ENCODE results near the gene TGFBR1.

TGFBR1 gene

DNA sequence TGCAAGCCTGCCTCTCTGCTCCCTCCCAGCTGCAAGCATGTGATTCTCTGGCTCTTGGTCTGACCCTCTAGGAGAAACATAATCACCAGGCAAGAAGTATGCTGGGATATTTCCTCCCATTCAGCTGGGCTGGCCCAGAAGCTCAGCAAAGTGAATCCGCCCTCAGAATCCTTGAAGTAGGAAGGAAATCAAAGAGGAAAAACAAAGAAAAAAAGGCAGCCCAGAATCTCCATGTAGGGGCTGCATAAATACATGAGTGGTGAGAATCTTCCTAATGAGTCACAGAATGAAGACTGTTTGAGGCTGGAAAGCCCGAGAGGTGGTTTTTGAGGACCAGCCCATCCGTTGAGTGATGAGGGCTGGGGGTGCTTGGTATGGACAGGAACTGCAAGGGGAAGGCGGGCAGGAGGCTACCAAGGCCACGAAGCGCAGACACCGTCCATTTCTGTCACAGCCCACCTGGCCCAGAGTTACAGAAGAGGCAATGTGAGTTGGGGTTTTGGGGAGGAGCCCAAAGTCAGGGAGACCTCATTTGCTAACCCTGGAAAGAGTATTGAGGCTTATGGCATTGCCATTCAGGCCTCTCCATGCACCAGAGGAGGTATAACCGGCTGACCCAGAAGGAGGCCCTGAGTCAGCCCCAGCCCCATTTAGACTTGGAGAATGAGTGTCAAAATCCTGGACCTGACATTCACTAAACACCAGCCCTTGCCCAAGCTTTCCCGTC lies 33.4 kb upstream of the TGFBR1 start:
- no peak for TF ChIP-seq ZFX (IDR thresholded peaks at IDR 0.05; ENCODE audit: borderline replicate concordance)
- TF ChIP-seq, protein P1, sequence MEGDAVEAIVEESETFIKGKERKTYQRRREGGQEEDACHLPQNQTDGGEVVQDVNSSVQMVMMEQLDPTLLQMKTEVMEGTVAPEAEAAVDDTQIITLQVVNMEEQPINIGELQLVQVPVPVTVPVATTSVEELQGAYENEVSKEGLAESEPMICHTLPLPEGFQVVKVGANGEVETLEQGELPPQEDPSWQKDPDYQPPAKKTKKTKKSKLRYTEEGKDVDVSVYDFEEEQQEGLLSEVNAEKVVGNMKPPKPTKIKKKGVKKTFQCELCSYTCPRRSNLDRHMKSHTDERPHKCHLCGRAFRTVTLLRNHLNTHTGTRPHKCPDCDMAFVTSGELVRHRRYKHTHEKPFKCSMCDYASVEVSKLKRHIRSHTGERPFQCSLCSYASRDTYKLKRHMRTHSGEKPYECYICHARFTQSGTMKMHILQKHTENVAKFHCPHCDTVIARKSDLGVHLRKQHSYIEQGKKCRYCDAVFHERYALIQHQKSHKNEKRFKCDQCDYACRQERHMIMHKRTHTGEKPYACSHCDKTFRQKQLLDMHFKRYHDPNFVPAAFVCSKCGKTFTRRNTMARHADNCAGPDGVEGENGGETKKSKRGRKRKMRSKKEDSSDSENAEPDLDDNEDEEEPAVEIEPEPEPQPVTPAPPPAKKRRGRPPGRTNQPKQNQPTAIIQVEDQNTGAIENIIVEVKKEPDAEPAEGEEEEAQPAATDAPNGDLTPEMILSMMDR (IDR thresholded peaks at IDR 0.05) = no peak
- no peak overlapping the region for H3K27ac ChIP-seq

DNA sequence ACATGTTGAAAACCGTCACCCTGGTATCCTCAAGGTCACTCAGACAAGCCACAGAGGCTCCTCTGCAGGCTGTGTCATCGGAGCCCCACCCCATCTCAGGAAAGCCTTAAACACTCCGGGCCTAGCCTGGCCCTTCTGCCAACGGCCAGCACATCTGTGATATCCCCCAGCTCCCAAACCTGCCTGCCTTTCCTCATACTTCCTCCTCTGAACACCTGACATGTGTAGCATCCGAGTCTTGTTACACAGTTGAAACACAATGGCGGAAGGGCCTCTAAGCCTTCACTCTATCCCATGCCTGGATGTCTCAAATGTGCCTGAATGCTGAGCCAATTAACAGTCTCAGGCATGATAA lies 32.9 kb upstream of the TGFBR1 start:
- H3K27ac ChIP-seq = no peak overlapping the region
- TF ChIP-seq ZFX (IDR thresholded peaks at IDR 0.05; ENCODE audit: borderline replicate concordance) = no peak
- TF ChIP-seq, protein P1 (IDR thresholded peaks at IDR 0.05) = no peak

DNA sequence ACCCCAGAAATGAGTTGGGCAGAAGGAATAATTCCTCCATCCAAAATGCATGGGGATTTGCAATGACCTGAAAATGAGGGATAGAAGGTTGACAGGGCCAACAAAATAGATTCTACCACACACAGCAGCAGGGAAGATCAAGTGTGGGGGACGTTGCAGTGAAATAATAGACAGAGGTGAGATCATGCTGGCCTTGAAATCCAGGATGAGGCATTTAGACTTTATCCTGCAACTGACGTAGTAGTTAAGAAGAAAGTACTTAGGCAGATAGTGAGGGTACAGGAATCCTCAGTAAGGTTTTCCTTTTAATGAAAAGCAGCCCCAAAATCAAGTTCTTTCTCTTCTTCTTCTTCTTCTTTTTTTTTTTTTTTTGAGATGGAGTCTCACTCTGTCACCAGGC lies 31.6 kb upstream of the TGFBR1 start:
- no peak overlapping the region for H3K27ac ChIP-seq
- no peak for TF ChIP-seq ZFX (IDR thresholded peaks at IDR 0.05; ENCODE audit: borderline replicate concordance)
- TF ChIP-seq, protein P1 (IDR thresholded peaks at IDR 0.05) = no peak

DNA sequence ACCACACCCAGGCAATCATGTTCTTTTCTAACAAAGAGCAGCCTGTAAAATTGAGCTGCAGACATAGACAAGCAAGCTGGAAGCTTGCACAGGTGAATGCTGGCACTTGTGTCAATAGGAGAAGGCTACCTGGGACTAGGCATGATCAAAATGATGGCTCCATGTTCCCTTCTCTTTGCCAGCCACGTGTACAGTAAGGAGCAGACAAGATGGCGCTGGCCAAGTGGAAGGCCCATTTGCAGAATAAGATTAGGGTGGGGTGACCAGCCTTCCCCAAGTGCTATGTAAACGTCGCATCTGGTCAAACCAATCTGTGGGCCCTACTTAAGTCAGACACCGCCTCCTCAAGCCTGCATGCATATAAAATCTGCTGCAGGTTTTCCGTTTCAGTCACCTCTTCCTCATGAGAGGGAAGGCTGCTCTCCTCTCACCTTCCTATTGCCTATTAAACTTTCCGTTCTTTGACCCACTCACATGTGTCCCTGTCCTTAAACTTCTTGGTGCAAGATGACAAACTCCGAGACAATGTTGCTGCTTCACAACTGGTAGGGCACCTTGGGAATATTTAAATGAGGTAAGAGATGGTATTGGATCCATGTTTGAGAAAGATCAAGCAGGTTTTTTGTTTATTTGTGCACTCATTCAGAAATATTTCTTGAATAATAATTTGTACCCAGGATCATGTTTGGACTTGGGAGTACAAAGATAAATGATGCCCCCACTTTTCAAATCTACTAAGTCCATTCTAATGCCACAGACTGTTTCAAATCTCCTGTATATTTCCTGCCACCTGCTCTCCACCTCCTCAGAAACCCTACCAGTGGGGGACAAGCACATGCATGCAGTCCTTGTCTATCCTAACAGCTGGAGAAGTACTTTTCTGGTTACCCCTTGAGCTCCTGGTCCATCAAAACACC lies 30.7 kb upstream of the TGFBR1 start:
- no peak overlapping the region for H3K27ac ChIP-seq

DNA sequence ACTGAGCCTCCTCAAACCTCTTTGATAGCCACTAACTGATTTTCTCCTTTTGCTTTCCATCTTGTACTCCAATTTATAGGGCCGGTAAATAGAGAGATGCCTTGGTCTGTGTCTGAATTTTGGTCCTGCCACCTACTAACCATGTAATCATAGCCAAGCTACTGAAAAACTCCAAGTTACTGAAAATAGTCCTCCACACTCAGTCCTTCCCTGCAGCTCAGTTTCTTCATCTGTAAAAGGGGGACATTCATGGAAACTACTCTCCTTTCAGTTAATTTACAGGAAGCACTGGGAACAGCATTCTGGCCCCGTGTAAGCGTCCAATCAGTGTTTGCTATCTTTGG lies 30.0 kb upstream of the TGFBR1 start:
- no peak overlapping the region for H3K27ac ChIP-seq
- TF ChIP-seq, protein P1 (IDR thresholded peaks at IDR 0.05) = no peak
- TF ChIP-seq ZFX (IDR thresholded peaks at IDR 0.05; ENCODE audit: borderline replicate concordance) = no peak

More for the DNA sequence above, 30.7 kb upstream of the TGFBR1 start:
- TF ChIP-seq, protein P1 (IDR thresholded peaks at IDR 0.05) = no peak
- TF ChIP-seq ZFX (IDR thresholded peaks at IDR 0.05; ENCODE audit: borderline replicate concordance) = no peak

DNA sequence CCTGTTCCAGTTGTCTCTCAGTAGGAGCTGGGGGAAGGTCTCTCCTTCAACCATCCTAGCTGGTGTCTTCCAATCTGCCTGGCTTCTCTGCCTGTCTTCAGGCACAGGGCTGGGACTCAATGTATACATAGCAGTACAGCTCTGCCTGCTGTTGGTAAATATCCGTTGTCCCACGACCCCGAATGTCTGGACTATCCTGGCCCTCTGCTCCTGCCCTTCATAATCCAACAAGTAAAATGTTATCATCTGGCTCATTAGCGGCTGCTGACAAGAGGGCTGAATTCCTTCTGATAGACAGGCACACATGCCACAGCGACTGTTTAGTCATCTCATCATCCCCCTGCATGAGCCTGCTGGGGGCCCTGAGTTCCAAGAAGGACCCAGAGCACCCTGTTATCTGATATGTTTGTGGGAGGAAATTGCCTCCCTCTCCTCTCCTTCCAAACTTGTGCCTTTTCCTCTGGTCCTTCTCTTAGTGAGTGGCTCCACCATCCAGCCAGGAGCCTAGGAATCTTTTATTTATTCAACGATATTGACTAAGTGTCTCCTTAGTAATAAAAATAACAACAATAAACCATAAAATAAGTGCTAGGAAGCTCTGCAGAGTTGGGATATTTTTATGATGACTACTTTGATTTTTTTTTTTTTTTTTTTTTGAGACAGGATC lies 29.5 kb upstream of the TGFBR1 start:
- no peak overlapping the region for H3K27ac ChIP-seq

More for the DNA sequence above, 29.5 kb upstream of the TGFBR1 start:
- TF ChIP-seq ZFX (IDR thresholded peaks at IDR 0.05; ENCODE audit: borderline replicate concordance) = no peak
- TF ChIP-seq, protein P1 (IDR thresholded peaks at IDR 0.05) = no peak
